RWPE2 (cell line): ENCODE results near the gene WASL.

Experiments
- ATAC-seq: fragments of 200-7000 bp; cut with Tn5 transposase; 3 replicates; pipeline ENCODE4 v1.9.1; 2021; ENCODE audit warnings: low read depth
- DNase-seq: peaks from one replicate; pipeline ENCODE4 v3.0.0-alpha.2; 2020; ENCODE audit warnings: low spot score
- H3K27ac ChIP-seq: fragments of 450-650 bp; 2 replicates; pipeline ENCODE4 v1.5.1; 2017; ENCODE audit warnings: mild to moderate bottlenecking; ENCODE audit not compliant: poor library complexity, severe bottlenecking
- H3K27me3 ChIP-seq: fragments of 250-450 bp; sonication (Bioruptor Pico); 2 replicates; pipeline ENCODE4 v1.5.1; 2021; ENCODE audit warnings: mild to moderate bottlenecking, moderate library complexity; ENCODE audit not compliant: insufficient read depth, poor library complexity, severe bottlenecking
- H3K36me3 ChIP-seq: fragments of 250-450 bp; sonication (Bioruptor Pico); 2 replicates; pipeline ENCODE4 v1.5.1; 2020; ENCODE audit warnings: low read depth, mild to moderate bottlenecking, moderate library complexity
- H3K4me1 ChIP-seq: fragments of 250-450 bp; sonication (Bioruptor Pico); 2 replicates; pipeline ENCODE4 v1.5.1; 2021; ENCODE audit warnings: mild to moderate bottlenecking, moderate library complexity; ENCODE audit not compliant: insufficient read depth, poor library complexity, severe bottlenecking
- H3K4me3 ChIP-seq: fragments of 250-450 bp; sonication (Bioruptor Pico); 2 replicates; pipeline ENCODE4 v1.5.1; 2021; ENCODE audit warnings: mild to moderate bottlenecking, moderate library complexity; ENCODE audit not compliant: severe bottlenecking
- H3K9me3 ChIP-seq: fragments of 250-450 bp; sonication (Bioruptor Pico); 2 replicates; pipeline ENCODE4 v1.5.1; 2021; ENCODE audit warnings: mild to moderate bottlenecking, moderate library complexity; ENCODE audit not compliant: severe bottlenecking
- CTCF ChIP-seq: fragments of 450-650 bp; IDR thresholded peaks from one replicate; pipeline ENCODE4 v1.5.1; 2017; ENCODE audit warnings: mild to moderate bottlenecking, moderate library complexity; ENCODE audit not compliant: poor library complexity, severe bottlenecking

The WASL gene

DNA sequence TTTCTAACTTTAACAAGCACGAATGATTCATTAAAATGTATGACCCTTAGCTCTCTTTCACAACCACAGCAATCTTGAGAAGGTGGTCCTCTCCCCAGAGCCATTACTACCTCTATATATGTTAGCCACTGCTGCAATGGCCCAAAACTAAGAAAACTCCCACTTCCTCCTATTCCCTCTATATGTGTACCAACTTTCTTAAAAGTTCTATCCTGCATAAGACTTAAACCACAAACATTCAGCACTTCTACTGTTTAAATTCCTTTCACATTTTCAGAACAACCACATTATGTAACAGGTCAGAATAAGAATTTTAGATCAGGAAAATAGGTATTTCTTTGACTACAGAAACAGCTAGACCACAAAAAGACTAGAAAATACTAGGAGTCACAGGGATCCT is 36.2 kb downstream of the WASL start:
- Histone ChIP-seq H3K27ac (no peak overlapping the region), H3K36me3 (peaks cover 21% of the 10 kb centered on the region), H3K27me3 (no peaks in the 10 kb centered on the region), H3K4me1 (peaks cover 17% of the 10 kb centered on the region), H3K9me3 (no peaks in the 10 kb centered on the region), H3K4me3 (no peak overlapping the region)
- DNase-seq (no peak), ATAC-seq (peak; percentile 38; the same call in 2 of the 3 replicates)
- no peak for TF ChIP-seq CTCF

- DNase-seq: no peak
Observed at GRCh38 chr7:123711832-123712293, 36.9 kb downstream of the WASL start.

DNA sequence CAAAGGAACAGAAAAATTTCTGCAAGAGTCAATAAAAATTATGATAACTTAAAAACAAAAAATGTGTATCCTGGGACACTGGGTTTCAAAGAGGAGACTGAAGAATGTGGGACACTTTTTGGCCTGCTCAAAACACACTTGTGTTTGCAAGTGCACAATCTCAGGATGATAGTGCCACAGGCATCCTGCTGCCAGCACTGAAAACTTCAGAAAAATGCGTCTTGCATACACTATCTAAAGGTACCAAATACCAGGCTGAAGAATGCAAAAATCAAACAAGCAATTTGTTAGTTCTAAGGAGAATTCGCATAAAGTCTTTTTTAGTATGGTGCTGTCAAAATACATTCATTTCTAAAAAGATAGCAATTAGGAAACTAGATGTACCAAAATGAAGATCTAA is 38.1 kb downstream of the WASL start:
- no peak overlapping the region for H3K4me3 ChIP-seq

More at GRCh38 chr7:123711832-123712293, 36.9 kb downstream of the WASL start:
- no peak for TF ChIP-seq CTCF
- ATAC-seq: no peak
- H3K4me3 ChIP-seq: no peak overlapping the region
- H3K36me3 ChIP-seq: peaks cover 29% of the 10 kb centered on the region
- no peak overlapping the region for H3K27ac ChIP-seq
- peaks cover 17% of the 10 kb centered on the region for H3K4me1 ChIP-seq
- no peaks in the 10 kb centered on the region for H3K9me3 ChIP-seq
- H3K27me3 ChIP-seq: no peaks in the 10 kb centered on the region

GRCh38 chr7:123709525-123709924 is 39.3 kb downstream of the WASL start:
- H3K4me3 ChIP-seq: no peak overlapping the region
- H3K4me1 ChIP-seq: peaks cover 8% of the 10 kb centered on the region
- DNase-seq: no peak
- H3K27ac ChIP-seq: no peak overlapping the region
- H3K36me3 ChIP-seq: peaks cover 46% of the 10 kb centered on the region
- TF ChIP-seq CTCF: no peak
- ATAC-seq: no peak
- H3K9me3 ChIP-seq: no peaks in the 10 kb centered on the region
- no peaks in the 10 kb centered on the region for H3K27me3 ChIP-seq

More for the DNA sequence above, 38.1 kb downstream of the WASL start:
- peaks cover 16% of the 10 kb centered on the region for H3K4me1 ChIP-seq
- H3K27ac ChIP-seq: no peak overlapping the region
- H3K36me3 ChIP-seq: peaks cover 41% of the 10 kb centered on the region
- no peak for DNase-seq
- H3K9me3 ChIP-seq: no peaks in the 10 kb centered on the region
- H3K27me3 ChIP-seq: no peaks in the 10 kb centered on the region
- no peak for ATAC-seq
- TF ChIP-seq CTCF: no peak

DNA sequence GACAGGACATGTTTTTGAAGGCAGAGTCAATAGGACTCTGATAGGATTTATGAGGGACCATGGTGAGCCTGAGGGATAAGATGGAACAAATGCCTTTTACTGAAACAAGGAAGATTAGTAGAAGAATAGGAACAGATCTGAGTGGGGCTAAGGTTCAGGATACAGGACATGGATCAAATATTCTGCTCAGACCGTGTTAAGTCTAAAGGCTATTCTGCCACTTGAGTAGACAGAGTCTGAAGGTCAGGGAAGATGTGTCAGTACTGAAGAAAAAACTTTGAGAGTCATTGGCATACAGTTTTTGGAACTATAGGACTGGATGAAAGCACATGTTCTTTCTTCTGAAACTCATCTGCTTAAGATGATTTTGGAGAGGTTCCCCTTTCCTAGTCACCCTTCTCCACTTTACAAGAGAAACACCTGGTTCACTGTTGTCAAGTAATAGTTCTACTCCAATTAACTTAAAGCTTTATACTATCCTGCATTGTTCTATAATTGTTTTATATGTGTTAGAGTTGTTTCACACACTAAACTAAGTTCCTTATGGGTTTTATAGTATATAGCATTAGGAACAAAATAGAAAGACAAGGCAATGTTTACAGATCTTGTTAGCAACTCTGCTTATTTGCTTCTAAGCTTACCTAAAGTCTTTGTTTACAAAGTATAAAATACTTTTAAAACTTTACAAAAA is 43.4 kb downstream of the WASL start:
- peaks cover 71% of the 10 kb centered on the region for H3K36me3 ChIP-seq
- H3K27me3 ChIP-seq: no peaks in the 10 kb centered on the region
- DNase-seq: no peak
- H3K9me3 ChIP-seq: no peaks in the 10 kb centered on the region
- H3K27ac ChIP-seq: no peak overlapping the region
- TF ChIP-seq CTCF: no peak
- no peak overlapping the region for H3K4me3 ChIP-seq
- H3K4me1 ChIP-seq: no peaks in the 10 kb centered on the region
- ATAC-seq: no peak
